ENCODE measurements around the gene SNX21. TPM values are rescaled to one million over a fixed set of nuclear protein-coding genes. Genes with fewer than 3 reads are reported as not detected.

SNX21 gene
- total and polyA plus RNA-seq, 4 donors: 15.9 to 34.4 (median 23.5) TPM

- H3K4me1 ChIP-seq (ENCODE audit: control insufficient read depth in 5 of 5, insufficient read depth in 5 of 5, low read length in 5 of 5): peaks cover 6 to 31% (median 12%) of the 10 kb centered on the region in 5 donors
- H3K27ac ChIP-seq (ENCODE audit: low read depth in 1 of 2, low read length in 1 of 2): peak overlapping the region in 1 of 2 donors; percentile 90
- peaks cover under 1 to 15% (median 4%) of the 10 kb centered on the region in 4 donors for H3K36me3 ChIP-seq (ENCODE audit: control insufficient read depth in 4 of 4, insufficient read depth in 4 of 4, low read length in 4 of 4)
- no peak for TF ChIP-seq CTCF (IDR thresholded peaks at IDR 0.05; ENCODE audit: control extremely low read depth, extremely low read depth)
- no peak for DNase-seq
- H3K9me3 ChIP-seq (ENCODE audit: control insufficient read depth in 4 of 4, insufficient read depth in 3 of 4, low read length in 3 of 4): no peaks in the 10 kb centered on the region
- 86 to 87% methylated on average over 14 of the region's 14 CpGs for WGBS, 2 donors
- H3K9ac ChIP-seq (ENCODE audit: insufficient read depth in 1 of 2, low read length in 2 of 2): no peak overlapping the region
- no peak for ATAC-seq (ENCODE audit: insufficient read depth, low FRiP score)
- no peaks in the 10 kb centered on the region for H3K27me3 ChIP-seq (ENCODE audit: control insufficient read depth in 3 of 3, insufficient read depth in 3 of 3, low read length in 2 of 3)
- H3K4me3 ChIP-seq: peak overlapping the region; percentile 60
Measured at GRCh38 chr20:45834797-45835161, 1.2 kb downstream of the SNX21 start.

DNA sequence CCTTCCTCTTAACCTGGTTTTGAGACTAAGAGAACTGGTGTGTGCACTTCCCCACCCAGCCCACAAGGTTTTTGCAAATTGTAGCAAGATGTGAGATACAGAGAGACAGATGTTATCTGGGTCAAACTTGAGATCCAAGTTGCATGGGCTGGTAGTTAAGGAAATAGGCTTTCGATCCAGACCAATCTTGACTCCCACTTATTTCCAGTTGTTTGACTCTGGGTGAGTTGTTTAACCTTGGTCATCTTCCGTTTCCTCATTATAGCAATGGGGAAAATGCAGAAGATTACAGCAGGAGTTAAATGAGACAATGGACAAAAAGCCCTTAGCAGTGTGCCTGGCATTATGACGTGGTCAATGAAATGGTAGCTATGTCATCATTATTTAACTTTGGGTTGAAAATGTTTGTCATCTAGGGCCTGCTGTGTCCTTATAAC lies 1.7 kb downstream of the SNX21 start:
- TF ChIP-seq CTCF (IDR thresholded peaks at IDR 0.05; ENCODE audit: control extremely low read depth, extremely low read depth): no peak
- H3K4me1 ChIP-seq (ENCODE audit: control insufficient read depth in 5 of 5, insufficient read depth in 5 of 5, low read length in 5 of 5): peaks cover 6 to 31% (median 12%) of the 10 kb centered on the region in 5 donors
- no peak overlapping the region for H3K9ac ChIP-seq (ENCODE audit: insufficient read depth in 1 of 2, low read length in 2 of 2)
- ATAC-seq (ENCODE audit: insufficient read depth, low FRiP score) (no peak), DNase-seq (no peak)
- H3K27me3 ChIP-seq (ENCODE audit: control insufficient read depth in 3 of 3, insufficient read depth in 3 of 3, low read length in 2 of 3): no peaks in the 10 kb centered on the region
- peak overlapping the region in 1 of 2 donors; percentile 49 for H3K27ac ChIP-seq (ENCODE audit: low read depth in 1 of 2, low read length in 1 of 2)
- WGBS, 2 donors: 56 to 69% methylated on average over 3 of the region's 3 CpGs
- no peaks in the 10 kb centered on the region for H3K9me3 ChIP-seq (ENCODE audit: control insufficient read depth in 4 of 4, insufficient read depth in 3 of 4, low read length in 3 of 4)
- peaks cover 6 to 16% (median 7%) of the 10 kb centered on the region in 4 donors for H3K36me3 ChIP-seq (ENCODE audit: control insufficient read depth in 4 of 4, insufficient read depth in 4 of 4, low read length in 4 of 4)
- no peak overlapping the region for H3K4me3 ChIP-seq

GRCh38 chr20:45835825-45836224 lies 2.2 kb downstream of the SNX21 start:
- no peak for DNase-seq

More at GRCh38 chr20:45835825-45836224, 2.2 kb downstream of the SNX21 start:
- Histone ChIP-seq H3K36me3 (ENCODE audit: control insufficient read depth in 4 of 4, insufficient read depth in 4 of 4, low read length in 4 of 4) (peaks cover 7 to 18% (median 11%) of the 10 kb centered on the region in 4 donors), H3K9ac (ENCODE audit: insufficient read depth in 1 of 2, low read length in 2 of 2) (no peak overlapping the region), H3K4me1 (ENCODE audit: control insufficient read depth in 5 of 5, insufficient read depth in 5 of 5, low read length in 5 of 5) (peaks cover 6 to 31% (median 12%) of the 10 kb centered on the region in 5 donors), H3K9me3 (ENCODE audit: control insufficient read depth in 4 of 4, insufficient read depth in 3 of 4, low read length in 3 of 4) (no peaks in the 10 kb centered on the region), H3K4me3 (no peak overlapping the region), H3K27me3 (ENCODE audit: control insufficient read depth in 3 of 3, insufficient read depth in 3 of 3, low read length in 2 of 3) (no peaks in the 10 kb centered on the region), H3K27ac (ENCODE audit: low read depth in 1 of 2, low read length in 1 of 2) (peak overlapping the region; percentile 3 to 49)
- ATAC-seq (ENCODE audit: insufficient read depth, low FRiP score): no peak
- WGBS, 2 donors: 87 to 90% methylated on average over 5 of the region's 5 CpGs
- TF ChIP-seq CTCF (IDR thresholded peaks at IDR 0.05; ENCODE audit: control extremely low read depth, extremely low read depth): no peak
